ENCODE measurements around the gene CDC6.
"Not testable (repeated sequence)": the region's sequence is repeated elsewhere in the genome, so short reads cannot be mapped to it uniquely, and the experiment has no call there.

Gene CDC6

DNA sequence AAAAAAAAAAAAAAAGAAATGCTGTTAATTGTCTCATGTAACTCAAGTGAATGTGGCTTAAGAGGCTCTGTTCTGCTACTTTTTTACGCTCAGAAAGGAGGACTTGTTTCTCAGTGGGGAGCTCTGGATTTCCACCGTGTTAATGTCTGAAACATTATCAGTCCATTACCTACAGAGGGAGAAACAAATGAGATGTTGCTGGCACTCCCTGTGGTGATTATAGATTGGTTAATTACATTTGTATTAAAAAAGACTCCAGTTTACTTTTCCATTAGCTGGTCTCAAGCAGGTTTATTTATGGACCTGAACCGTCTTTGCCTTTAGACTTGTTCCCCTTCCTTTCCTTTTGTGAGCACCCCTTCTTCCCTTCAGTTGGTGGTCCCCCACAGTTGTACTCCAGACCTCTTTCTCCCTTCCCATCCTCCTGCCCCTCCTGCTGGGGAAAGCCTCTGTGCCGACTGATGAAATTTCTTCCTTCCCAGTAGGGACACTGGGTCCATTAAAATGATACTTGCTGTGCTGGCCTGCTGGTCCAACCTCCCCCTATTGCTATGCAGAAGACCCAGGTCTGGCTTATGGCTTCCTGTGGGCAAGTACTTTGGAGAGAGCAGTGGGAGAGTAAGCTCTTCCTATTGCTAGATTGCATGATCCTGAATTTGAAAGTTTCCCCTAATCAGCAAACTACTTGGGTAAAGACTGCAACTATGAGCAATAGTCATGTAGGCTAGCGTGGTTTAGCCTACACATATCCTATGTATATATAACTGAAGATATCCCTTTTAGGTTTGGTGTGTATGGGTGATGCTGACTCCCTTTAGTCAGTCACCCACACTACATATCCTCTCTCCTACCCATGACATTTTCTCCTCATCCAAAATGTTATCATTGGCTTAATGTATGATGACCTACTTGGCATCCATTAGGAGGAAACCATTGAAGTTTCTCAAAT, 8.1 kb downstream of the CDC6 start:
- Mint-ChIP-seq H3K9me3 (no peaks in the 10 kb centered on the region), H3K4me1 (no peaks in the 10 kb centered on the region)
- no peak for DNase-seq (ENCODE audit: low spot score in 2 of 2)

DNA sequence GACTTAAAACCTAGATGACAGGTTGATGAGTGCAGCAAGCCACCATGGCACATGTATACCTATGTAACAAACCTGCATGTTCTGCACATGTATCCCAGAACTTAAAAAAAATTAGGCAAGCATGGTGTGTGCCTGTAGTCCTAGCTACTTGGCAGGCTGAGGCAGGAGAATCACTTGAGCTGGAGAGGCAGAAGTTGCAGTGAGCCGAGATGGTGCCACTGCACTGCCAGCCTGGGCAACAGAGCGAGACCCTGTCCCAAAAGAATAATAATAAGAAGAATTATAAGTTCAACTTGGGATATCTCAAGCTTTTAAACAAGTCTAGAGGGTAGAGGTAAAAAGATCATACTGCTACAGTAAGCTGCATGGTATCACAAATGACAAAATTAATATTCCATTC, 9.8 kb downstream of the CDC6 start:
- Mint-ChIP-seq H3K27ac (ENCODE audit: low read depth) (no peak overlapping the region), H3K36me3 (ENCODE audit: insufficient read depth) (peaks cover 6% of the 10 kb centered on the region), H3K9me3 (no peaks in the 10 kb centered on the region), H3K4me1 (no peaks in the 10 kb centered on the region), H3K4me3 (no peak overlapping the region), H3K27me3 (no peaks in the 10 kb centered on the region)
- DNase-seq (ENCODE audit: low spot score in 2 of 2) (no peak), ATAC-seq (replicated peaks; ENCODE audit: extremely low read depth, poor library complexity, severe bottlenecking) (no peak)

More for the DNA sequence above, 8.1 kb downstream of the CDC6 start:
- no peak for ATAC-seq (replicated peaks; ENCODE audit: extremely low read depth, poor library complexity, severe bottlenecking)
- no peaks in the 10 kb centered on the region for H3K27me3 Mint-ChIP-seq
- H3K4me3 Mint-ChIP-seq = no peak overlapping the region
- H3K36me3 Mint-ChIP-seq (ENCODE audit: insufficient read depth) = peaks cover 9% of the 10 kb centered on the region
- no peak overlapping the region for H3K27ac Mint-ChIP-seq (ENCODE audit: low read depth)

- H3K27me3 Mint-ChIP-seq = no peaks in the 10 kb centered on the region
- no peak overlapping the region for H3K27ac Mint-ChIP-seq (ENCODE audit: low read depth)
- H3K4me3 Mint-ChIP-seq = no peak overlapping the region
- H3K9me3 Mint-ChIP-seq = no peaks in the 10 kb centered on the region
- peaks cover 6% of the 10 kb centered on the region for H3K36me3 Mint-ChIP-seq (ENCODE audit: insufficient read depth)
- DNase-seq (ENCODE audit: low spot score in 2 of 2) (no peak), ATAC-seq (replicated peaks; ENCODE audit: extremely low read depth, poor library complexity, severe bottlenecking) (no peak)
- H3K4me1 Mint-ChIP-seq = peaks cover 8% of the 10 kb centered on the region
These were observed 11.0 kb downstream of the CDC6 start for GRCh38 chr17:40298726-40299125.

- H3K27me3 Mint-ChIP-seq; DNase-seq (ENCODE audit: low spot score in 2 of 2); ATAC-seq (replicated peaks; ENCODE audit: extremely low read depth, poor library complexity, severe bottlenecking); H3K4me1 Mint-ChIP-seq; H3K4me3 Mint-ChIP-seq; H3K9me3 Mint-ChIP-seq; H3K36me3 Mint-ChIP-seq (ENCODE audit: insufficient read depth); H3K27ac Mint-ChIP-seq (ENCODE audit: low read depth): not testable (repeated sequence)
These were observed 11.6 kb downstream of the CDC6 start for GRCh38 chr17:40299159-40299757.

DNA sequence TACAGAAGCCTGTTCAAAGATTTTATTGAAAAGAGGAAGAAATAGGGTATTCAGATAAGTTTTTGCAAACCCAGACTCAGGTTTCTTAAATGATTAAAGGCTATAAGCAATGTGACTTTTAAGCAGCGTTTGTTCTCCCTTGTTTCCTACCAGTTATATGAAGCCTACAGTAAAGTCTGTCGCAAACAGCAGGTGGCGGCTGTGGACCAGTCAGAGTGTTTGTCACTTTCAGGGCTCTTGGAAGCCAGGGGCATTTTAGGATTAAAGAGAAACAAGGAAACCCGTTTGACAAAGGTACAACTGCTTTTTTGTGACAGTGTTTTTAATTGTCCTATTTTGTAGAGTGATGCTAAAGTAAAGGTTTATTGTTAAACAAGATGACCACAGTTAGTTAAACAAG, 13.6 kb downstream of the CDC6 start:
- Mint-ChIP-seq H3K4me1 (peaks cover 8% of the 10 kb centered on the region), H3K9me3 (no peaks in the 10 kb centered on the region)

GRCh38 chr17:40303009-40303657, 15.5 kb downstream of the CDC6 start:
- Mint-ChIP-seq H3K9me3 (no peaks in the 10 kb centered on the region), H3K27ac (ENCODE audit: low read depth) (peak overlapping the region; percentile 10), H3K27me3 (no peaks in the 10 kb centered on the region), H3K36me3 (ENCODE audit: insufficient read depth) (peaks cover 1% of the 10 kb centered on the region), H3K4me3 (no peak overlapping the region), H3K4me1 (peaks cover 8% of the 10 kb centered on the region)
- DNase-seq (ENCODE audit: low spot score in 2 of 2) = peak; percentile 36 to 59
- no peak for ATAC-seq (replicated peaks; ENCODE audit: extremely low read depth, poor library complexity, severe bottlenecking)

More for the DNA sequence above, 13.6 kb downstream of the CDC6 start:
- DNase-seq (ENCODE audit: low spot score in 2 of 2) = no peak
- no peaks in the 10 kb centered on the region for H3K27me3 Mint-ChIP-seq
- no peak overlapping the region for H3K27ac Mint-ChIP-seq (ENCODE audit: low read depth)
- peaks cover 1% of the 10 kb centered on the region for H3K36me3 Mint-ChIP-seq (ENCODE audit: insufficient read depth)
- H3K4me3 Mint-ChIP-seq = no peak overlapping the region
- no peak for ATAC-seq (replicated peaks; ENCODE audit: extremely low read depth, poor library complexity, severe bottlenecking)

- H3K36me3 Mint-ChIP-seq (ENCODE audit: insufficient read depth) = peaks cover 1% of the 10 kb centered on the region
- peaks cover 8% of the 10 kb centered on the region for H3K4me1 Mint-ChIP-seq
- ATAC-seq (replicated peaks; ENCODE audit: extremely low read depth, poor library complexity, severe bottlenecking) = no peak
- H3K27ac Mint-ChIP-seq (ENCODE audit: low read depth) = peak overlapping the region; percentile 10
- no peak for DNase-seq (ENCODE audit: low spot score in 2 of 2)
- H3K27me3 Mint-ChIP-seq = no peaks in the 10 kb centered on the region
- H3K4me3 Mint-ChIP-seq = no peak overlapping the region
- no peaks in the 10 kb centered on the region for H3K9me3 Mint-ChIP-seq
These were observed 16.3 kb downstream of the CDC6 start for GRCh38 chr17:40303708-40304551.

DNA sequence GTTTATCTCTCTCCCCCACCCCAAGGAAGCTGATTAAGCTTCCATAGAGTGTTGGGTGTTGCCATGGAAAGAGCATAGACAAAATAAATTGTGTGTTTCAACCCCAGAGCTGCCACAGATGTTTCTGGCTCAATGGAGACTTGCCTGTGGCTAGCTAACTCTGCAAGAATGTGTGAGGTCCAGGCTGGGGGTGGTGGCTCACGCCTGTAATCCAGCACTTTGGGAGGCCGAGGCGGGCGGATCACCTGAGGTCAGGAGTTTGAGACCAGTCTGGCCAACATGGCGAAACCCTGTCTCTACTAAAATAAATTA, 16.8 kb downstream of the CDC6 start:
- H3K4me1 Mint-ChIP-seq; H3K36me3 Mint-ChIP-seq (ENCODE audit: insufficient read depth); DNase-seq (ENCODE audit: low spot score in 2 of 2); H3K27me3 Mint-ChIP-seq; H3K4me3 Mint-ChIP-seq; H3K9me3 Mint-ChIP-seq; ATAC-seq (replicated peaks; ENCODE audit: extremely low read depth, poor library complexity, severe bottlenecking); H3K27ac Mint-ChIP-seq (ENCODE audit: low read depth): not testable (repeated sequence)

DNA sequence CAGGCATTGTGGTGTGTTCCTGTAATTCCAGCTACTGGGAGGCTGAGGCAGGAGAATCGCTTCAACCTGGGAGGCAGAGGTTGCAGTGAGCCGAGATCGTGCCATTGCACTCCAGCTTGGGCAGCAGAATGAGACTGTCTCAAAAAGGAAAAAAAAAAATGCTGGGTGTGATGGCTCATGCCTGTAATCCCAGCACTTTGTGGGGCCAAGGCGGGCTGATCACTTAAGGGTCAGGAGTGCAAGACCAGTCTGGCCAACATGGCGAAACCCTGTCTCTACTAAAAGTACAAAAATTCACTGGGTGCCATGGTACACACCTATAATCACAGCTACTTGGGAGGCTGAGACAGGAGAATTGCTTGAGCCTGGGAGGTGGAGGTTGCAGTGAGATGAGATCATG, 17.2 kb downstream of the CDC6 start:
- not testable (repeated sequence) for H3K9me3 Mint-ChIP-seq; H3K4me1 Mint-ChIP-seq; H3K36me3 Mint-ChIP-seq (ENCODE audit: insufficient read depth); H3K27ac Mint-ChIP-seq (ENCODE audit: low read depth); ATAC-seq (replicated peaks; ENCODE audit: extremely low read depth, poor library complexity, severe bottlenecking); DNase-seq (ENCODE audit: low spot score in 2 of 2); H3K27me3 Mint-ChIP-seq; H3K4me3 Mint-ChIP-seq

GRCh38 chr17:40306395-40306794, 18.7 kb downstream of the CDC6 start:
- DNase-seq (ENCODE audit: low spot score in 2 of 2) = no peak
- Mint-ChIP-seq H3K27ac (ENCODE audit: low read depth) (no peak overlapping the region), H3K27me3 (no peaks in the 10 kb centered on the region), H3K4me1 (peaks cover 15% of the 10 kb centered on the region), H3K36me3 (ENCODE audit: insufficient read depth) (no peaks in the 10 kb centered on the region), H3K9me3 (no peaks in the 10 kb centered on the region), H3K4me3 (no peak overlapping the region)
- no peak for ATAC-seq (replicated peaks; ENCODE audit: extremely low read depth, poor library complexity, severe bottlenecking)

DNA sequence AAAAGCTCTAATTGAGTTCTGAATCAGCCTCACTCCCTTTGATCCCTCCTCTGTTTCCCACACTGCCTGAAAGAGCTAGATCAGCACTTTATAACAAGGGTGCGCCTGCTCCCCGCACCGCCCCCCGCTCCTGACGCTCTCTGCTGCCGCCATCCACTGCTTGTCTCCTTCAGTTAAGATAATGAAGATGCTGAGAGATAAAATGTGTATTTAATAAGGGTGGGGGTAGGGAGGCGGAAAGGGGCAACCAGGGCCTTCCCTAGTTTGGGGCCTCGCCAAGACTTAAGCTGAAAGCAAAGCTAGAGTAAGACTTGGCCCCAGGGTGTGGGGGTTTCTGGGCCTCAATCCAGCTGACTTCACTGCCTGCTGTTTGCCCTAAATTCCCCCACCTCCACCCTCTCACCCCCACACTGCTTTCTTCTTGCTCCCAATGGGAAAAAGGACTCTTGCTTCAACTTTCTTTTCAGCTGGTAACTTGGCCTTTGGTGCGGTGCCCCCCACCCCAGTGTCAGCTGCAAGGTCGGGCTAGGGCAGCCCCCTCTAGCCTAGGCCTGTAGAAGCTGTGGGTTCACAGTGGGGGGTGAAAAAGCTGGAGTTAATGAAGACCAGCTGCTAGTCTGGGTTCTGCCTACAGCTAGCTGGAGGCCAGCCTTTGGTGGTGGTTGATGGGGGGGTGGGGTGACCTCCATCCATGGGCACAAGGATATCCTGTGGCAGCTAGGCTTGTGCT, 19.5 kb downstream of the CDC6 start:
- Mint-ChIP-seq H3K4me3 (no peak overlapping the region), H3K9me3 (no peaks in the 10 kb centered on the region), H3K36me3 (ENCODE audit: insufficient read depth) (peaks cover 3% of the 10 kb centered on the region), H3K4me1 (peaks cover 23% of the 10 kb centered on the region), H3K27ac (ENCODE audit: low read depth) (no peak overlapping the region), H3K27me3 (no peaks in the 10 kb centered on the region)
- DNase-seq (ENCODE audit: low spot score in 2 of 2) (no peak), ATAC-seq (replicated peaks; ENCODE audit: extremely low read depth, poor library complexity, severe bottlenecking) (no peak)

GRCh38 chr17:40307740-40308239, 20.1 kb downstream of the CDC6 start:
- DNase-seq (ENCODE audit: low spot score in 2 of 2) = no peak
- no peak for ATAC-seq (replicated peaks; ENCODE audit: extremely low read depth, poor library complexity, severe bottlenecking)
- no peak overlapping the region for H3K4me3 Mint-ChIP-seq
- H3K27me3 Mint-ChIP-seq = no peaks in the 10 kb centered on the region
- H3K36me3 Mint-ChIP-seq (ENCODE audit: insufficient read depth) = peaks cover 3% of the 10 kb centered on the region
- H3K27ac Mint-ChIP-seq (ENCODE audit: low read depth) = no peak overlapping the region
- peaks cover 29% of the 10 kb centered on the region for H3K4me1 Mint-ChIP-seq
- no peaks in the 10 kb centered on the region for H3K9me3 Mint-ChIP-seq

Data from central memory CD8-positive, alpha-beta T cell (primary cell).